OCI-LY1 (cell line): ENCODE results near the gene CHRM2.

ENCODE experiments used
- H2AFZ ChIP-seq: fragments of 200-600 bp; sonication (generic), shearing (Covaris generic); 2 replicates; pipeline ENCODE4 v1.6.0; 2014; ENCODE audit warnings: antibody characterized with exemption, mild to moderate bottlenecking, low read length
- H3F3A ChIP-seq: fragments of 200-600 bp; sonication (generic), shearing (Covaris generic); 2 replicates; pipeline ENCODE4 v1.6.0; 2014; ENCODE audit warnings: mild to moderate bottlenecking, antibody characterized with exemption, low read length, moderate library complexity; ENCODE audit not compliant: insufficient read depth
- H3K27ac ChIP-seq: fragments of 200-600 bp; sonication (generic); 2 replicates; pipeline ENCODE4 v1.5.1; 2014; ENCODE audit warnings: low read length, mixed run types, mild to moderate bottlenecking, low read depth; ENCODE audit not compliant: poor library complexity, severe bottlenecking
- H3K27me3 ChIP-seq: fragments of 200-600 bp; sonication (generic); 2 replicates; pipeline ENCODE4 v1.6.0; 2014; ENCODE audit warnings: antibody characterized with exemption, mild to moderate bottlenecking, low read length, moderate library complexity; ENCODE audit not compliant: insufficient read depth
- H3K36me3 ChIP-seq: fragments of 200-600 bp; sonication (generic); 2 replicates; pipeline ENCODE4 v1.6.1; 2014; ENCODE audit warnings: mild to moderate bottlenecking, antibody characterized with exemption, low read length, moderate library complexity, mixed read lengths; ENCODE audit not compliant: insufficient read depth
- H3K4me1 ChIP-seq: fragments of 200-600 bp; sonication (generic); 2 replicates; pipeline ENCODE4 v1.5.1; 2014; ENCODE audit warnings: mild to moderate bottlenecking, low read length, moderate library complexity; ENCODE audit not compliant: insufficient read depth, severe bottlenecking
- H3K4me2 ChIP-seq: fragments of 200-600 bp; sonication (generic), shearing (Covaris generic); 2 replicates; pipeline ENCODE4 v1.6.1; 2014; ENCODE audit warnings: low read length
- H3K4me3 ChIP-seq: fragments of 200-600 bp; sonication (generic); 2 replicates; pipeline ENCODE4 v1.5.1; 2014; ENCODE audit warnings: low read length, low read depth, mild to moderate bottlenecking, mixed read lengths; ENCODE audit not compliant: poor library complexity, severe bottlenecking
- H3K79me2 ChIP-seq: fragments of 200-600 bp; shearing (Covaris generic); 2 replicates; pipeline ENCODE4 v1.6.1; 2016; ENCODE audit warnings: mixed run types, low read length, mixed read lengths; ENCODE audit not compliant: insufficient read depth
- H3K9ac ChIP-seq: fragments of 200-600 bp; sonication (generic), shearing (Covaris generic); 2 replicates; pipeline ENCODE4 v1.6.1; 2014; ENCODE audit warnings: mild to moderate bottlenecking, low read length, mixed read lengths
- H3K9me2 ChIP-seq: fragments of 200-600 bp; sonication (generic), shearing (Covaris generic); 2 replicates; pipeline ENCODE4 v1.6.1; 2014; ENCODE audit warnings: low read depth, mild to moderate bottlenecking, low read length, mixed read lengths
- H3K9me3 ChIP-seq: fragments of 200-600 bp; shearing (Covaris generic); 2 replicates; pipeline ENCODE4 v1.6.1; 2014; ENCODE audit warnings: low read length, mixed read lengths
- H4K20me1 ChIP-seq: fragments of 200-600 bp; sonication (generic), shearing (Covaris generic); 2 replicates; pipeline ENCODE4 v1.6.0; 2016; ENCODE audit warnings: mild to moderate bottlenecking, low read length; ENCODE audit not compliant: insufficient read depth
- EZH2 ChIP-seq: fragments of 200-600 bp; sonication (generic), shearing (Covaris generic); IDR thresholded peaks from 2 replicates; pipeline ENCODE4 v1.8.0; 2017; ENCODE audit warnings: borderline replicate concordance, mixed run types, mild to moderate bottlenecking, antibody characterized with exemption, low read length, moderate library complexity, mixed read lengths
- TF ChIP-seq, protein P1 (sequence below): fragments of 200-600 bp; sonication (generic), shearing (Covaris generic); IDR thresholded peaks from 2 replicates; pipeline ENCODE4 v1.5.1; 2017; ENCODE audit warnings: mild to moderate bottlenecking, antibody characterized with exemption, low read length, moderate library complexity, mixed read lengths

The CHRM2 gene

GRCh38 chr7:136919820-136920219 lies 51.4 kb downstream of the CHRM2 start:
- H3K79me2 ChIP-seq, result no peaks in the 10 kb centered on the region
- H4K20me1 ChIP-seq, result no peaks in the 10 kb centered on the region
- H3K9me3 ChIP-seq, result no peaks in the 10 kb centered on the region
- H3K9me2 ChIP-seq, result no peaks in the 10 kb centered on the region
- H2AFZ ChIP-seq, result no peak overlapping the region
- H3K9ac ChIP-seq, result no peak overlapping the region
- H3K36me3 ChIP-seq, result no peaks in the 10 kb centered on the region
- no peak overlapping the region for H3K4me3 ChIP-seq
- no peaks in the 10 kb centered on the region for H3F3A ChIP-seq
- no peaks in the 10 kb centered on the region for H3K27me3 ChIP-seq
- no peaks in the 10 kb centered on the region for H3K4me1 ChIP-seq
- no peak overlapping the region for H3K4me2 ChIP-seq
- no peak overlapping the region for H3K27ac ChIP-seq
- no peak for TF ChIP-seq EZH2
- TF ChIP-seq, protein P1, sequence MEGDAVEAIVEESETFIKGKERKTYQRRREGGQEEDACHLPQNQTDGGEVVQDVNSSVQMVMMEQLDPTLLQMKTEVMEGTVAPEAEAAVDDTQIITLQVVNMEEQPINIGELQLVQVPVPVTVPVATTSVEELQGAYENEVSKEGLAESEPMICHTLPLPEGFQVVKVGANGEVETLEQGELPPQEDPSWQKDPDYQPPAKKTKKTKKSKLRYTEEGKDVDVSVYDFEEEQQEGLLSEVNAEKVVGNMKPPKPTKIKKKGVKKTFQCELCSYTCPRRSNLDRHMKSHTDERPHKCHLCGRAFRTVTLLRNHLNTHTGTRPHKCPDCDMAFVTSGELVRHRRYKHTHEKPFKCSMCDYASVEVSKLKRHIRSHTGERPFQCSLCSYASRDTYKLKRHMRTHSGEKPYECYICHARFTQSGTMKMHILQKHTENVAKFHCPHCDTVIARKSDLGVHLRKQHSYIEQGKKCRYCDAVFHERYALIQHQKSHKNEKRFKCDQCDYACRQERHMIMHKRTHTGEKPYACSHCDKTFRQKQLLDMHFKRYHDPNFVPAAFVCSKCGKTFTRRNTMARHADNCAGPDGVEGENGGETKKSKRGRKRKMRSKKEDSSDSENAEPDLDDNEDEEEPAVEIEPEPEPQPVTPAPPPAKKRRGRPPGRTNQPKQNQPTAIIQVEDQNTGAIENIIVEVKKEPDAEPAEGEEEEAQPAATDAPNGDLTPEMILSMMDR, result no peak

DNA sequence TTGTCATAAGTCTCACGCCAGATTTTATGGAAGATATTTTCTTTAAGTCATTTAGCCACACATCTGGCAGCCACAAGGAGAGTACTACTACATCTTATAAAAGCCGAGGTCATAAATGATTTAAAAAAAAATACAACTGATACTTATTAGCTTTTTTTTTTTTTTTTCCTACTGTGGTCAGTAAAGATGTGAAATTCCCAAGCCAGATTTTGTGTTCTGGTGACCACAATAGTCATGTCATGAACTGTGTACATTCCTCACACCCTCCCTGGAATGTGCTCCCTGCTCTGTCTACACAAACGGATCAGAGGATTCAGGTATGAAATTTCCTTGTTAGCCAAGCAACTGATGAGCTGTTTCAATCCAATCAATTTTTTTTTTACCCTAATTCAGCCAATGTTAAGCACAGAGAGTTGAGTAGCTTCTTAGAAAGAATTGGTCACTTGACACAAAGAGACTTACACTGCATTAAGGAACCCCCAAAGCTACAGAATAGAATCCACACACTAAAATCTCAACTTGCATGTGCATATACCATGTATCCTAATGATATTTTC lies 54.7 kb downstream of the CHRM2 start:
- Histone ChIP-seq H3K9ac (no peak overlapping the region), H3K4me1 (no peaks in the 10 kb centered on the region), H3K79me2 (no peaks in the 10 kb centered on the region), H3F3A (no peaks in the 10 kb centered on the region), H3K9me2 (no peaks in the 10 kb centered on the region), H3K4me2 (no peak overlapping the region), H3K9me3 (no peaks in the 10 kb centered on the region), H3K27ac (no peak overlapping the region), H3K27me3 (no peaks in the 10 kb centered on the region), H3K36me3 (no peaks in the 10 kb centered on the region), H3K4me3 (no peak overlapping the region), H2AFZ (no peak overlapping the region), H4K20me1 (no peaks in the 10 kb centered on the region)
- TF ChIP-seq, protein P1, result no peak
- TF ChIP-seq EZH2, result no peak

- Histone ChIP-seq H2AFZ (no peak overlapping the region), H3K36me3 (no peaks in the 10 kb centered on the region), H3K9ac (no peak overlapping the region), H3K27ac (no peak overlapping the region), H3K4me2 (no peak overlapping the region), H3K9me2 (no peaks in the 10 kb centered on the region), H3K27me3 (no peaks in the 10 kb centered on the region), H3K4me3 (no peak overlapping the region), H4K20me1 (no peaks in the 10 kb centered on the region), H3F3A (no peaks in the 10 kb centered on the region), H3K79me2 (no peaks in the 10 kb centered on the region), H3K9me3 (no peaks in the 10 kb centered on the region), H3K4me1 (no peaks in the 10 kb centered on the region)
- TF ChIP-seq EZH2, result no peak
- TF ChIP-seq, protein P1, result no peak
Measured at GRCh38 chr7:136925044-136925443, 56.6 kb downstream of the CHRM2 start.
